H1 (cell line): ENCODE results near the gene FSCN2. TPM values are rescaled to one million over a fixed set of nuclear protein-coding genes. Genes with fewer than 3 reads are reported as not detected.

Source experiments
- HDAC6 ChIP-seq: IDR thresholded peaks from one replicate; pipeline ENCODE4 v1.7.1; 2012; ENCODE audit warnings: low read depth, mild to moderate bottlenecking, inconsistent platforms, low read length, moderate library complexity
- KDM5A ChIP-seq: fragments of 200-600 bp; IDR thresholded peaks from 2 replicates; pipeline ENCODE4 v1.7.1; 2012; ENCODE audit warnings: mild to moderate bottlenecking, low read length, inconsistent platforms, mixed read lengths
- MAFK ChIP-seq: IDR thresholded peaks from 2 replicates; pipeline ENCODE4 v1.6.1; 2012; ENCODE audit warnings: low read depth, mild to moderate bottlenecking, improper control_type of control experiment, low read length
- polyA plus RNA-seq, 7 experiments: library from polyadenylated mRNA; depleted of rRNA in 3 of 7; stranded (reverse) in 5 of 7; unstranded in 2 of 7; fragments of >200 nt in 5 of 7; fragments of 200-250 nt in 2 of 7; gene quantifications; 1 replicate in 5 of 7; 2 replicates in 1 of 7; 4 replicates in 1 of 7; pipeline versions ENCODE4 v1.2.1 to v1.2.3, GENCODE V29; 2011 to 2013; ENCODE audit warnings: missing spikeins in 2 of 7, mixed read lengths in 2 of 7
- total RNA-seq: library from RNA; stranded (reverse); fragmentation: NEBNext Ultra II Directional; extraction: Animal tissue kit (Norgen Biotek cat#: 25700); gene quantifications from 2 replicates; pipeline ENCODE4 v1.2.1, GENCODE V29; 2021

The FSCN2 gene
- total and polyA plus RNA-seq, 2 of the 8 experiments (the other 6 are each of a cell fraction or from before 2014, with no cell fraction given): 0.18 to 0.30 TPM

- TF ChIP-seq KDM5A: no peak
- no peak for TF ChIP-seq HDAC6
- TF ChIP-seq MAFK: no peak
Observed at GRCh38 chr17:81547614-81547982, 19.4 kb downstream of the FSCN2 start (continued).
